ENCODE measurements around the gene PAPPA.

DNA sequence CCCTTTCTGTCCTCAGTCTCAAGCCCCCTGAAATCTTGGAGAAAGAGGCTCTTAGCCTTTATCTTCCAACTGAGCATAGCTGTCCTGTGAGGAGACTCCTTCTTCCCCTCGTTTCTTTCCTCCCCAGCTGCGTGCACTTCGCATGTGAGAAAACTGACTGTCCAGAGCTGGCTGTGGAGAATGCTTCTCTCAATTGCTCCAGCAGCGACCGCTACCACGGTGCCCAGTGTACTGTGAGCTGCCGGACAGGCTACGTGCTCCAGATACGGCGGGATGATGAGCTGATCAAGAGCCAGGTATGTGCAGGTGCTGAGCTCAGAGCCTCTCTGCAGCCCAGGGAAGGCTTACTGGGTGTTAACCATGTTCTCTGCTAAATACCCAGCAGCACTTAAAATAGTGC, 190.8 kb downstream of the PAPPA start:
- no peak for TF ChIP-seq EP300 (IDR thresholded peaks at IDR 0.05; ENCODE audit: low read length)
- no peak for TF ChIP-seq BDP1 (IDR thresholded peaks at IDR 0.05; ENCODE audit: insufficient read depth, insufficient read length)
- TF ChIP-seq, protein P1, sequence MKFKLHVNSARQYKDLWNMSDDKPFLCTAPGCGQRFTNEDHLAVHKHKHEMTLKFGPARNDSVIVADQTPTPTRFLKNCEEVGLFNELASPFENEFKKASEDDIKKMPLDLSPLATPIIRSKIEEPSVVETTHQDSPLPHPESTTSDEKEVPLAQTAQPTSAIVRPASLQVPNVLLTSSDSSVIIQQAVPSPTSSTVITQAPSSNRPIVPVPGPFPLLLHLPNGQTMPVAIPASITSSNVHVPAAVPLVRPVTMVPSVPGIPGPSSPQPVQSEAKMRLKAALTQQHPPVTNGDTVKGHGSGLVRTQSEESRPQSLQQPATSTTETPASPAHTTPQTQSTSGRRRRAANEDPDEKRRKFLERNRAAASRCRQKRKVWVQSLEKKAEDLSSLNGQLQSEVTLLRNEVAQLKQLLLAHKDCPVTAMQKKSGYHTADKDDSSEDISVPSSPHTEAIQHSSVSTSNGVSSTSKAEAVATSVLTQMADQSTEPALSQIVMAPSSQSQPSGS (CRISPR knock-in tag; IDR thresholded peaks at IDR 0.05), result no peak
- no peak for TF ChIP-seq ZNF583 (CRISPR knock-in tag; IDR thresholded peaks at IDR 0.05)
- TF ChIP-seq KAT8 (IDR thresholded peaks at IDR 0.05; ENCODE audit: low read depth), result no peak
- no peak for TF ChIP-seq TARDBP (IDR thresholded peaks at IDR 0.05)
- no peak for TF ChIP-seq NFIC (IDR thresholded peaks at IDR 0.05)
- TF ChIP-seq, protein P2, sequence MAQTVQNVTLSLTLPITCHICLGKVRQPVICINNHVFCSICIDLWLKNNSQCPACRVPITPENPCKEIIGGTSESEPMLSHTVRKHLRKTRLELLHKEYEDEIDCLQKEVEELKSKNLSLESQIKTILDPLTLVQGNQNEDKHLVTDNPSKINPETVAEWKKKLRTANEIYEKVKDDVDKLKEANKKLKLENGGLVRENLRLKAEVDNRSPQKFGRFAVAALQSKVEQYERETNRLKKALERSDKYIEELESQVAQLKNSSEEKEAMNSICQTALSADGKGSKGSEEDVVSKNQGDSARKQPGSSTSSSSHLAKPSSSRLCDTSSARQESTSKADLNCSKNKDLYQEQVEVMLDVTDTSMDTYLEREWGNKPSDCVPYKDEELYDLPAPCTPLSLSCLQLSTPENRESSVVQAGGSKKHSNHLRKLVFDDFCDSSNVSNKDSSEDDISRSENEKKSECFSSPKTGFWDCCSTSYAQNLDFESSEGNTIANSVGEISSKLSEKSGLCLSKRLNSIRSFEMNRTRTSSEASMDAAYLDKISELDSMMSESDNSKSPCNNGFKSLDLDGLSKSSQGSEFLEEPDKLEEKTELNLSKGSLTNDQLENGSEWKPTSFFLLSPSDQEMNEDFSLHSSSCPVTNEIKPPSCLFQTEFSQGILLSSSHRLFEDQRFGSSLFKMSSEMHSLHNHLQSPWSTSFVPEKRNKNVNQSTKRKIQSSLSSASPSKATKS (CRISPR knock-in tag; IDR thresholded peaks at IDR 0.05), result no peak
- no peak for TF ChIP-seq E2F3 (CRISPR knock-in tag; IDR thresholded peaks at IDR 0.05)
- TF ChIP-seq BRCA1 (IDR thresholded peaks at IDR 0.05), result no peak
- no peak for TF ChIP-seq BRCA1 (CRISPR knock-in tag; IDR thresholded peaks at IDR 0.05)
- no peak for TF ChIP-seq POLR2A (conservative IDR thresholded peaks at IDR 0.05)
